GM18511 (cell line): ENCODE data around the gene KIFAP3.

Experiments used
- ATAC-seq: cut with Tn5 transposase; IDR thresholded peaks from one replicate; pipeline ENCODE4 v1.9.1; 2021; ENCODE audit warnings: mild to moderate bottlenecking, moderate library complexity; ENCODE audit not compliant: unreplicated experiment

The KIFAP3 gene

DNA sequence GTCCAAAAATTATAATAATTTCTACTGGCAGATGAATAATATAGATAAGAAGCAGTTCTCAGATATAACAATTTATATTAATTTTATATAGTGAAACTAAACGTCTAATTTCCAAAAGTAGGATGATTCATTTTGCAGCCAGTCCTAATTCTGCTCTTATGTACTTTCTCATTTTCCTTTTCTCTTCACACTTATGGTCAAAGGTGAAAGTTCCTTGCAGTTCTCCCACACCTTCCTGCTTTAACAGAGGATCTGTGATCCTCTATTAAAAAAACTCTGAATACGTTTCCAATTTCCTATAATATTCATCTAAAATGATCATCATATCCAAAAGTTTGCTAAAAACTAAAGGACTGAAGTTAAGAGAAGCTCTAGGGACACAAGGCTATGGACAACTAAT is 78.5 kb downstream of the KIFAP3 start:
- ATAC-seq: no peak

DNA sequence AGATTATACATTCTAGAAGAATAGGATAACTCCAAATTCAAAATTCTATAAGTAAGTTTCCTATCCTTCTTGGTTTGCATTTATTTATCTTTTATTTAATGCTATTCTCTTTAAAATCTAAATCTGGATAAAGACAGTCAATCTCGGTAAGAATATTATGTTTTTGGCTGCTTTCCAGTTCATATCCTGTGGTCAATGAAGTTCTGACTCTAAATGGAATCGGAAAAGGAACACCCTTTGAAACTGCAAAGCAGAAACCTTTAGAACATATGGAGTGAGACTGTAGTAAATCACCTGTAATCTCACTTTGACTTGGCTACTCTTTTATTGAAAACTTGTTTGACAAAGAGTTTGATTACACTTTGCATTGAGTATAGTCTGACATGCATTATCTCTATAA is 85.2 kb downstream of the KIFAP3 start:
- ATAC-seq: no peak

DNA sequence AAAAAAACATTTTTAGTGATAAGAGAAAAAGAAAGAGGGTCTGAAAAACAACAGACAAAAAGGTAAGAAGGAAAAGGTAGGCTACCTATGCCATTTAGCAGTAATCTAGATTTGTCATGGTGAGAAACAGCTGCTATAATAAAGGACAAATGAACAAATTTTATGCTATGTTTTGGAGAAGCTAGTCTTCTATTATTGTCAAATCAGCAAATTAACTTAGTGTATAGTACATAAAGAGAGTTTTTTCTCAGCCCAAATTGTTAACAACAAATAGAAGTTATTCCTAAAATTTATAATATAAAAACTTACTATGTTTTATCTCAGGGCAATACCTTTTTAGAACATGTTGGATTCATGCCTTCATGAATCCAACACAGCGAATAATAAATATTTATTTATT is 88.7 kb downstream of the KIFAP3 start:
- no peak for ATAC-seq

DNA sequence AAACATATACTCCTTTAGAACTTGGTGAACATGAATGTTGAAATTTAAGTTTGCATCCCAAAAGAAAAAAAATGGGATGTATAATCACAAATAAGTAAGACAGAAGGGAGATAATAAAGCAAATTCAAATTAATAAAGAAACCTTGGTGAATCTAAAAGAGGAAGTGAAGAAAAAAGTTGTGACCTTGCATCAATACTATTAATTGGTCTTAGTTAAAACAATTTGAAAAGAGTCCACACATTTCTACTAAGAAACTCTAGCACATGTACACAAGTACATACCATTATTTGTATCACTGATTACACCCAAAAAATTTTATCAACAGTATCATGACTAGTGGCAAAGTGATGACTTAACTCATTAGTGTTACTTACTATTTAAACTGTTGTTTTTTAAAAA is 100.4 kb downstream of the KIFAP3 start:
- no peak for ATAC-seq

DNA sequence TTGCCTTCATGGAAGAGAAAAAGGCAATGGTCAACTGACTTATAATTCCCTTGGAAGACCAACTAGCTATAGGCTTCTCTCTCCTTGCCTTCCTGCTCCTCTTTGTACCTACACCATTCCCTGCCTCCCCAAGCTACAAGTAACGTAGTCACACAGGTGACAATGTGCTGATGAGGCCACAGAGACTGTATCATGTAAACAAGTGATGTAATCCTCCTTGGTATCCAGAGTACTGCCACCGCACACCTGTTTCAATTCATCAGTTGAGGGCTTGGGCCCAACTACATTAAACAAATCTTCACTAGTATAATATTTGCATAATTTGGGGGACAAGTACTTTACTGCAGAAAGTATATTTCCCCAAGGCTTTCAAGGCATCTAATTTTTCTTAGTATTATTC is 104.4 kb downstream of the KIFAP3 start:
- no peak for ATAC-seq

DNA sequence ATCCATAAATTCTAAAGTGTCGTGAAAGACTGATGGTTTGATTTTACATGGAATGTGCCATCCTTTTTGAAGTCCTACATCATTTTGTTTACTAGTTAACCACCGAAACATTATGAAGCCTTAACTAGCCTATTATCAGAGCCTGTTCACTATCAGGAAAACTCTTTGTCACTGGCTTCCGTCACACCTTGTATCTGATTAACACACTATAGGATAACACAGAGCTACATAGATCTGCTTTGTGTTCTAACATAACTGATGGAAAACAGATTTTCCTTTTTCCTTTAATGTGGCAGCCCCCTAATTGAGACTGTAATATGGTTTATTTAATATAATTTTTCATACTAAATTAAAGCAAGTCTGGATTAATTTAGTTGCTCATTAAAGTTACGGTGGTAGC is 106.3 kb downstream of the KIFAP3 start:
- no peak for ATAC-seq

DNA sequence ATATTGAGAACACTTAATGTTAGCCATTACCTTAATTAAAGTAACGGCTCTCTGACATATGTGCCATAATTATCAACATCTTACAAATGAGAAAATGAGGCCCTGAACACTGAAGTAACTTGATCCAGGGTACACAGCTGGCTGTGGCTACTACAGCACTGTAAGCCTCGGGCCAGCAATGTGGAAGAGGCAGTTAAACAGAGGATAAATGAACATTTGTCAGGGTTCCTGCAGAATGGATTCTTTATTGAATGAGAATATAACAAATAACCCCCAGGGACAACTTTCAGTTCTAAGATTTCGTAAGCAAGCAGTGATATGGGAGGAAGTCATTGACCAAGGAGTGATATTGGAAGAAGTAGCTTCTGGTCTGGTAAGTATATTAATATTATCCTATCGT is 110.3 kb downstream of the KIFAP3 start:
- no peak for ATAC-seq

DNA sequence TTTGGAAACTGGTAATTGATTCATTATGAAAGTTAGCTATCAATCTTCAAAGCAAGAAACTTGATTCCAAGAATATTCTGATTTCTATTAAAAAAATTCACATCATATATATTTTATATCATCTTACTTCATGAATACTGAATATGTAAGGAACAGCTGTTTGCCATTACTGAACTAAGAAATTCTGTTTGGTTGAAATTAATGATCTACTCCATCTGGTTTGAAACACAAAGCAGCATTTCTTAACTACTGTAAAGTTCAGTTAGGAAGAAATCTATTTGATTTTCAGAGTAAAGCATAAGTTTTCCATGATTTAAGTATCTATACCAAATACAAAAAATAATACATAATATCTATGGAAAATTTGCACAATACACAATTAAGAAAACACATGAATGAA is 114.8 kb downstream of the KIFAP3 start:
- ATAC-seq: no peak

DNA sequence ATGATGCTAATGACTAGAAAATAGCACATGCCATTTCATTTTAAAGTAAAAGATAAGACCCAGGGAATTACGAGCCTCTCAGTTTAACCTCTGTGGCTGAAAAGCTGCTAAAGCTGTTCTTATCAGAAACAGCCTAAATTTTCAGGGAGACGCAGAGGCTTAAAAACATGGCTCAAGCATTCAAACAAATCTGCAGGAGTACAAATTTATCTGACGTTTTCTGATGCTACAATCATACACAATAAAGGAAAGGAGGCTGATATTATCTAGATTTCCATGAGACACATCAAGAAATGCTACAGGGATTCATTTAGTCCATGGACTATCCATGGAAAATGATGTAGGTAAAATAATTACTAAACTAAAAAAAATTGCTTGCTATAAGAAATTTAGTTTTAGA is 115.5 kb downstream of the KIFAP3 start:
- no peak for ATAC-seq

DNA sequence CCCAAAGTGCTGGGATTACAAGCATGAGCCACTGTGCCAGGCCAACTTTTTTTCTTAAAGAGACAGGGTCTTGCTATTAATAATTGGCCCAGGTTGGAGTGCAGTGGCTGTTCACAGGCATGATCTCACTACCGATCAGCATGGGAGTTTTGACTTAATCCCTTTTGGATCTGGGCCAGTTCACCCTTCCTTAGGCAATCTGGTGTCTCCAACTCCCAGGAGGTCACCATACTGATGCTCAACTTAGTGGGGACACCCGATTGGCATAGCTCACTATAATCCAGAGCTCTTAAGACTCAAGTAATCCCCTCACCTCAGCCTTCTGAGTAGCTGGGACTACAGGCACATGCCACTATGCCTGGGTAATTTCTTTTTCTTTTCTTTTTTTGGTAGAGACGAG is 116.6 kb downstream of the KIFAP3 start:
- no peak for ATAC-seq

DNA sequence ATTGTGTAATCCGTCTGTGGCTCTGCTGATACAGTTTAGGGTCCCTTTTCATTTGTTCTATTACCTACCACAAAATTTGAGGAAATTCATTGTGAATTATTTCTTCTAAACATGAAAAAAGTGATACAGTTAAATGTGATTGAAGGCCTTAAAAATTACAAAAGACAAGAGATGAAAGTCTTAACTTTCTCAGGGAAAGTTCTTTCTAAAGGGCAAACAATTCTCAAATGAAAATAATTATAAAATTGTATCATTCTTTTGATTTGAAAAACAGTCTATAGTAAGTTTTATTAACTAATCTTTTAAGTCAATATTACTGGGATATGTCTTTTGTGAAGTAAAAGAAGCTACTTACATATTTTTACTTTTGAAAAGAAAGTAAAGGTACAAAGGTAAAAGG is 123.4 kb downstream of the KIFAP3 start:
- ATAC-seq: no peak

DNA sequence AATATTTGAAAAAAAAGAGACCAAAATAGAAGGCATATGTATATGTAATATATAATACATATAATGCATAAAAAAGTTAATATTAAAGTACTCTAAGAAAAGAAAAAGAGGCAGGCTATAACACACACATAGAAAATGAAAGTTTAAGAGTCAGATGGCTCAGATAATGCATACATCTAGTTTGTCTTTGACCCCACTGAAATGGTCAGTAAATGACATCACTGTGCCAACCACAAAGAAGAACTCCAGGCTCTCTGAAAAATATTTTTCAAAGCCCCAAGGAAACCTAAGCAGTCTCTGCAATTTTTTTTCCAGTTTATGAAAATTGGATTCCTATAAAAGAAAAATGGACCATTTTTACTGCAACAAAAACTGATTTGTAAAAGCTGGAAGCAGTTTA is 125.4 kb downstream of the KIFAP3 start:
- no peak for ATAC-seq

DNA sequence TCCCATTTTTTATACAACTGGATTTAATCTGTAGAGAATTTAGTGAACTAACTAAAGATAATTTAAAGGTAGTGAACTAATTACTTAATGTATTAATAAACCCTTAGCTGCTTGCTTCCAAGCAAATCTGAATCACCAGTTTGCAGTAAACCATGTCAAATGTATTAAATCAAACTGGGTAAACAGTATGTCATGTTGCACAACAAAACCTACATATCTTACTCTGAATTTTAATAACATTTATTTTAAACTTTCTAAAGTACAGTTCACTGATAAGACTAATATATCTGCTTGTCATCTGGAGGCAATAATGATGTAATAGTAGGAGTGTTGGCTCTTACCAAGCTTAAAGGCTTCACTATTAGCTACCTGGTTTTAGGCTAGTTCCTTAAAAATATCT is 128.3 kb downstream of the KIFAP3 start:
- no peak for ATAC-seq

DNA sequence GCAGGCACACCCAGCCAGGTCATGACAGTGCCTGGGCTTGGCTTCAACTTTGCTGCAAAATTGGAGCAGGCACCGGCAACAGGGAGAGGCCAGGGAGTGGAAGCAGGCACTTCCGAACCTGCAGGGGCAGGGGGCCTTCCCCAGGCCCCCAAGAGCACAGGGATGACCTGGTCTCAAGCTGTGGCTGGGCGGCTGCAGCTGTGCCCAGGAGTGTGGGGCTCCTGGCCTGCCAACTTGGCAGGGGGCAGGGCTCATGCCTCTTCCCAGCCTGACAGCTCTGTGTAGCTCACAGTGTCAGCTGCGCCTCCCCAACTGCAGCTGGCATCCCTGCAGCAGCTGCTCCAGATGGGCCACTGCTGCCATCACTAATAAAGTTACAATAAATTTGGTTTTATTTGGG is 129.3 kb downstream of the KIFAP3 start:
- ATAC-seq: no peak

DNA sequence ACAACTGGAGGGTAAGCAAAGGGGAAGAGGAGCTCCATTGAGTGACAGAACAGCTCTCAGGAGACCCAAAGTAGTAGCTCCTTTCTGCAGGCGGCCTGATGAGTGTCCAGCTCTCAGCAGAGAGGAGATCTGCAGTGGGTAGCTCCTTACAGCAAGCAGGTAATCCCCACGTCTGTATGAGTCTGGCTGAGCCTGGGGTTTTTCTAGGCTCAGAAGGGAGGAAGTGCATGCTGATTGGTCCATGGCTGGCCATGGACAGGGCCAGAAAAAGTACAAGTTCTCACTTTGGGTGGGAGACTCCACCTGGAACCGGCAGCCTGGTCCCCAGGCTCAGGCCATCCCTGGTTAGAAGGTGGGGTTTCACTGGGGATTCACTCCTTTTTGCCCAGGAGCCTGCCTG is 129.9 kb downstream of the KIFAP3 start:
- no peak for ATAC-seq

DNA sequence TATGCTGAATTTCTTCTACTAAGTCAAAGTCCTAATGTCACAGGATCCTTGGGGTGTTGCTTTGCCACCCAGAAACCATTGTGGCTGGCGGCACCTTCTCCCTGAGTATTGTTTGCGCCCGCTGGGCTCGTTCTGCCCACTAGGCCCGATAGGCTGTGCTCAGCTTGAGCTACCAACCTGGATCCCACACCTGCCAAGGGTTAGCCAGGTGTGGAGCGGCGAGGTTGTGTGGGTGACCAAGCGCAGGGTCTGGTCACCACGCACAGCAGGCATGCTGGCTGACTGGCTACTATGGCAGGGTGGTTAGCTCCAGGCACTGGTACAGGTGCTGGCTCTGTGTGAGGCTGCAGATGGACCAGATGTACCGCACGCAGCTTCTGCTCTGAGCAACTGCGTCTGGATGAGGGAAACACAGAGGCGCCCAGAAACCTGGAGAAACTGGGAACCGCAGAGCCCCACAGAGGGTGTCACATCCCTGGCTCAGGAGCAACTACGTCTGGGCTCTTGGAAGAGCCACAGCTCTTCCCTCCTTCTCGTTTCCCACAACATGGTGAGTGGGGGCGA is 130.4 kb downstream of the KIFAP3 start:
- ATAC-seq: no peak

DNA sequence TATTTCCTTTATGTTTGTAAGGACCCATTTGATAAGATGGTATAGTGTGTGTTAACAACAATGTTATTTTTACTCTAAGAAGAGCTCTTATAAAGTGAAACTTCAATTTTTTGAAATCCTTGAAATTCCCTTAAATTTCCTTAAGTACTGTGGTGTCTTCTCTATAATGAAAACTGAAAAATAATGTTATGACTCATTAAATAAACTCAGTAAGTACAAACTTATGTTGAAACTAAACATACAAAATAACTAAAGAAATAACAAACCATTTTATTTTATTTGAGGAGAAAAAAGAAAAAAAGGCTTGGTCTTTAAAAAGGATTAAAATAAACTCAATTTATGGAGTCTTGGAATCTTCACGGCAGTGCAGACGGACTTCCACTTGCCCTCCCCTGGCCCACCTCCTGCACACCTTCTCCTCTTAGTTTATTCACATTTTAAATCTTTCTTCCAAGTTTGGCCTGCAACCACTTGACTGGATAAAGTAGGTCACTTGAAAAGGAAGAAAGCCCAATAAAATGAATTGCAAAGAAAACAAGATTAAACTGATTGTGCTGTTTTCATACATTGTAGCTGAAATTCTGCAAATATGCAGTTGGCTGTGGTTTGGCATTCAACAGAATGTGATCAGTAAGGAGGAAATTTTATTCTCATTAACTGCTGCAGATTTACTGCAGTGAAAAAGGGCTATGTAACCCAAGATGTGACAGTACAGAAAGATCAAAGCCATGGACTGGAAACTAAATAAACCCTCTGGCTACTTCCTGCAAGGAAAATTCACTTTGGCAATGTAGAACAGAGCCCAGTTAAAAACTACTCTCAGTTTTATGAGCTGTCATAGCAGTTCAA is 132.3 kb downstream of the KIFAP3 start:
- no peak for ATAC-seq

DNA sequence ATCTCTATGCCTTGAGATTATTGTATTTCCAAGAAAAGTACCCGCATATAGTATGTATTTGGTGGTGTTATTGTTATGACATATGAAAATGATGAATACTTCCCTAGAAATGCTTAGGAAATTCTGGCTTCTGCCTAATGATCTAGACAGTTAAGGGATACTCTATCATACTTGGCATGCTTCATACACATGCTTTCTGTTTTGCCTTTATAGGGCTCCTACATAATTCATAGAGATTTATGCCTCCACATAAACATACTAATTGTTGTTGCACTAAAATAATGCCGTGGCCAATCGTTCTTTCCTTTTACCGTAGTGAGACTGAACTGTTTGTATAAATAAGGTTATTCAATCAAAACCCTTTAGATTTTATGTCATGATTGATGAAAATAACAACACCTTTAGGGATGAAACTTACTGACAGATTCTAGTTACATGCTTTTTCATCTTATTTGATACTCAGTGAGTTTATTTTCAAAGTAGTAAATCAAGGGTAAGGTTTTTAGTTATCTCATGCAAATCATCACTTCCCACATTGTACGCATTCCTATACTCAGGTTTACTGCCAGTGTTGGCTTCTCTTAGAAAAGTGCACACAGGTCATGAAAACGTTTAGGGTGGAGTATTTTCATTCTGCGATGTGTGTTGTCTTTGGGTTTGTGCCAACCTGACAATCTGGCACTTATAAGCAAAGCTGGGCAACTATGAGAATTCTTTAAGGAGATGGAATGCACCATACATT is 140.3 kb downstream of the KIFAP3 start:
- no peak for ATAC-seq

DNA sequence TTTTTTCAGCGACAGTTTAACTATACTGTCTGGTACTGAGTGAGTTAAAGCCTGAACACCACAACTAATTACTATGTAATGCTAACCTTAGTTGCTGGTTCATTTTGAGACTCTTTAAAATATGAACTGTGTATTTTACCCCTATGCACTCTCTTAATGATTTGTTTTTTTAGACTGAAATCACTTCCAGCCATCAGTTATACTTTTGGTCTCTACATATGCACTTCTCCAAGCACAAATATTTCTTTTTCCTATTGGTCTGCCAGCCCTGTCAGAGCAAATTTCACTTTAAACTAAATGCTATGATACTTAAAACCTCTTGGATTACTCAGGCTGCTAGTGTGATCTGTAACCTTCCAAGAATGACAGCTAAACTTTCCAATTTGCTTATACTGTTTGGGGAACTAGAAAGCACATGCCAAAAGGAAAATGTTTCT is 142.7 kb downstream of the KIFAP3 start:
- no peak for ATAC-seq

DNA sequence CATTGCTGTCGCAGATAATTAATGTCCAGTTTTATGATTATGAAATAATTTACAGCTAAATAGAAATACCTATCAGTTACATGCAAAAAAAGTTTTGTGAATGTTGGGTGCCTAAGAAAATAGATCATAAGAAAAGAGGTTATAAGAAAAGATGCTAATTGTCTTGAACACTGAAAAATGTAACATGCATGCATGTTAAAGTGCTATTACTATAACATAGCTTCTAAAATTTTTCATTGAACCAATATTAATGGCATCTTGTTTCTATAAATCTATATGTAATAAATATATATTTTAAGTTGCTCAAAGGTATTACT is 145.3 kb downstream of the KIFAP3 start:
- ATAC-seq: no peak

DNA sequence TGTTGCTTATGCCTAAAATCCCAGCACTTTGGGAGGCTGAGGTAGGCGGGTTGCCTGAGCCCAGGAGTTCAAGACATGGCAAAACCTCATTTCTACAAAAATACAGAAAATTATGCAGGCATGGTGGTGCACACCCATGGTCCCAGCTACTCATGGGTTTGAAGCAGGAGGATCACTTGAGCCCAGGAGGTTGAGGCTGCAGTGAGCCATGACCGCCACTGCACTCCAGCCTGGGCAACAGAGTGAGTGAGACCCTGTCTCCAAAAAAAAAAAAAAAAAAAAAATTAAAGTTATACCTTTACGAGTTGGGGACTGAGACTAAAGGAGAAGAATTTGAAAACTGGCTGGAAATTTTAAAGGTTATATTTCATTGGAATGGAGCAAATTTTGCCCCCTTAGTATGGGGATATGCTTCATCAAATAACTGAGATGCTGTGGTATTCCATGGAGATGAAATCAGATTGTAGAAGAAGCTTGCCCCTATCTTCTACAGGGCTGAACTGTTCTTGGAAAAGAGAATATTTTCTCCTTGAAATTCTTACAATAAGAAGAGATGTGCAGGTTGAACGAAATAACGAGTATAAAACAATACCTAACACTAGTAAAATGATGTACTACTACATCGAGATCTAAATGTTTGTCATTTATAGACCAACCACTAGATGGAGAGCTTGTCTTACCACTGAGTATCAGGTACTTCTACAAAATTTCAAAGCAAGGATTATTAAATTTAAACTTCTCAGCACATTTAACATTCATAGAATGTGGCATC is 145.9 kb downstream of the KIFAP3 start:
- peak; percentile 86 for ATAC-seq
